T-helper 2 cell treated with Interferon-gamma antibody and Interleukin-4, amounts not matched to agents 100 ng/mL and 5 ng/mL, for 36 hours (primary cell): ENCODE results near the gene SEC16B. TPM values are rescaled to one million over a fixed set of nuclear protein-coding genes. Genes with fewer than 3 reads are reported as not detected.

Experiments used
- intact Hi-C: fragments of 100-400 bp; cut with micrococcal nuclease; formaldehyde crosslinking; loops from one replicate; pipeline ENCODE4 v1.15.1; 2023
- total RNA-seq: library from RNA; stranded (reverse); gene quantifications from 2 replicates; pipeline ENCODE4 v1.2.3, GENCODE V29; 2022

SEC16B gene
- total RNA-seq, 1 donor from 2014 or later = not detected

DNA sequence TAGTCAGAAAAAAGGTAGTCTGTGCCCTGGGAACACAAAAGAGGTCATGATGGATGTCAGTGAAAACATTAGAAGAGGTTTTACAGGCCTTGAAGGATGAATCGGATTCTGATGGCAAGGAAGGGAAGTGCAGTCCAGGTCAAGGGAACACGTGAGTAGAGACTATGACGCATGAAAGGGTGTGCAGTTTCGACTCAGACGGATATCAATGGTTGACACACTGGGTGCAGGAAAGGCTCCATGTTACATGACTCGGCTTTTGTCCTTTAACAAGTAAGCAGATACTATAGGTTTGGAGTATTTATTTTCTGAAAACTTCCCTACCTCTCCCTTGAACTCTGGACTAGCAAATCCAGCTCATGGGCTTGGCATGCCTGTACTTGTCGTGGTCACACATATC lies 55.3 kb downstream of the SEC16B start:
- intact Hi-C loops = no loop called here

DNA sequence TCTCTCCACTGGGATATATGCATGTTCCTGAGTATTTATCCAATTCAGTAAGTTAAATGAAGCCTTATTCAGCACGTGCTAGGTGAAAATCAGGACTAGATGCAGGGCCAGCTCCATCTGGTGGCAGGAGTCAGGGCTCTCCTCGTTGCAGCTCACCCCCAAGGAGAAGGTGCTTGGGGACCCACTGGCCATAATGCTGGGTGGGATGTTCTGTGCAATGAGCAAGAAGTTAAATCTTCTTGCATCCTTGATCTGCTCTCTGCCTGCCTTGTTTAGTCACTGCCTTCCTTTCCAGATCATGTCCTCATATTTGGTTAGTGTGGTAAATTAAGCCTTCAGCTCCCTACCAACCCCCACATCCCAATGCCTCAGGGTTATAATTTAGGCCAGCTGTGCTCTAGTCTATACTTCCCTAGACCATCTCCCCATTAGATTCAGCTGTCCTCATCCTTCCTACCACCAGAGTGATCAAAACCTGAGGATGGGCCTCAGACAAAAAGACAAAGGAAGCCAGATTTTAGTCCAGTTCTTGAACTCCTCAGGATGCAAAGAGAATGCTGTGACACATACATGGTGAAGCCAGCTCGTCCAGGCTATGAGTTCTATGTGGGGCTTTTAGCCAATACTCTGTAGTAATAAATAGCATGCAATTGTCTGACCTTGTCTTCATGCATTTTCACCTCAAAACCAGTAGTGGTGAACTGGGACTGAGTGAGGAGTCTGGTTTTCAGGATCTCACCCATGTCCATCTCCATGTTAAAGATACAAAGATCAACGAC lies 55.9 kb downstream of the SEC16B start:
- intact Hi-C loops = no loop called here

DNA sequence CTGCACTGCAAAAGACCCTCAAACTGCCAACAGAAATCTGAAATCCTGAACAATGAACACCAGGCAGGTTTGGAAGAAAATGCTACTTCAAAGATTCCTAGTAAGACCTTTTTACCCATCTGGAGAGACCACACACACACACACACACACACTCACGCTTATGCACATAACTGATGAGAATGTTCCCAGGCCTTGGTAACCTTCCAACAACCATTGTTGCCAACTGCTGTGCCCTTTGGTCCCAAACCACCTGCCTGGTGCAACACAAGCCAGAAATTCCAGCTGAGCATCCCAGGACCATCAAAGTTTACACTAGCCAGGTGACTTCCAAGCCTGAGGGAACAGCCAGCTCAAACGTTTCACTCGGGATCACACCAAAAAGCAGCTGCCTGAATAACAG lies 56.9 kb downstream of the SEC16B start:
- intact Hi-C loops = no loop called here

DNA sequence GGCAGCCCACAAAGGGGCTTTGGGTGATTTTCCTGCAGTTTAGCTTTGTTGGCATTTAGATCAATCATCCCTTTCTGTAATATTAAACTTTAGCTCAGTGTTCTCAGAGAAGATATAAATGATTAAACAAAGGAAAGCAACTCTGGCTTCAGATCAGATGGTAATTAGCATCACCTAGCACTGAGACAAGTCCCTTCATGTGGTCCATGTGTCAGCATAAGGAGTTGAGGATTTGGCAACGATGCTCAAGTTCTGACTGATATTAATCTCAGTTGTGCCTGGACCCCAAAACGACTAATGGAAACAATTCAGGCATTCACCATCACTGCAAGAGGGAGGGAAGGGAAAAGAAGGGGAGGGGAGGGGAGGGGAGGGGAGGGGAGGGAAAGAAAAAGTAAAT lies 60.4 kb downstream of the SEC16B start:
- intact Hi-C loops = no loop called here

DNA sequence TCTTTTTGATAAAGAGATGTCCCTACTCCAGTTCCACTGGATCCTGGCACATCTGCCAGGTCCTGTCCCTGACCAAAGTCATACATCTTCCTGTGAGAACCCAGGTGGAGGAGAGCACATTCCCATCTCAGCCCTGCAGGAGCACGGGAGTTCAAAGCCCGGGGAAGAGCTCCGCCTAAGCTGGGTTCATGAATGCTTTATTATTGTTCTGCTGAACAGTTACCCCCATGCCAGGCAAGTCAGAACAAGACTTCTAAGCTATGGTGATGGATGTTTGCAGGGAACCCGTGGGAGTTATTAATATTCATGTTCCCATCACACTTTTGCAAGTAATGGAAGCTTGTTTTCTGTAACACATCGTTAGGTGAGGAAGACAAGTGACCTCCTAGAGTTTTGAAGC lies 62.9 kb downstream of the SEC16B start:
- intact Hi-C loops = no loop called here

DNA sequence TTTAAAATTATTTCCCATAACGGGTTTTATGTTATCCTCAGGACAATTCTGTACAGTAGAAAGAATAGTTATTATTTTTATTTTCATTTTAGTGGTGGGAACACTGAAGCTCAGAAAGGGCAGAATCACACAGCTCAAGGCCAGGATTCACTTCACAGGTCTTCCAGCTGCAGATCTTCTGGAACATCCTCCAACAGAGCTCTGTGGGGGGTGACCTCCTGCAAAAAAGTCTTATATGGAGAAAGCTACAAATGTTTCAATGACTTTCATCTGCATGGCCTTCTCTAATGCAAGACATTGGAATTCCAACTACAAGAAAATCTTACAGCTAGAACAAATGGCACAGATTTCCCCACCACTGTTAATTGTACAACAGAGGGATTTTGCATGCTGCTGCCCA lies 64.2 kb downstream of the SEC16B start:
- intact Hi-C loops = no loop called here

DNA sequence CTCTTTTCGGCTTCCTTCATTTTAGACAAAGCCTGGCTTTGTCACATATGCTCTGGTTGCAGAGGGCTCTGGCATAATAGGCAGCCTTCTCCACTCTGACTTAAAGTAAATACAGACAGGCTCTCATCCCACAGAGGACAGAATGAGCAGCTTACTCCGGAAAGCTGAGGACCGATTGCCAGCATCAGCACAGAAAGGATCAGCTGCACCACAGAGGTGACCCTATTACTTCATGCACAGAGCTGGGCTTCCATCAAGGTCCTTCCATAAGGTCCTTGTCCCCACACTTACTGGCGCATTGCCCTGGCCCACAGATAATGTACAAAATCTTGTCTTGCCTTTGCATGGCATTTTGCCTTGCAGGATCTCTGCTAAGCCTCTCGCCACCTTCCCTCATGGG lies 67.6 kb downstream of the SEC16B start:
- intact Hi-C loops = no loop called here

DNA sequence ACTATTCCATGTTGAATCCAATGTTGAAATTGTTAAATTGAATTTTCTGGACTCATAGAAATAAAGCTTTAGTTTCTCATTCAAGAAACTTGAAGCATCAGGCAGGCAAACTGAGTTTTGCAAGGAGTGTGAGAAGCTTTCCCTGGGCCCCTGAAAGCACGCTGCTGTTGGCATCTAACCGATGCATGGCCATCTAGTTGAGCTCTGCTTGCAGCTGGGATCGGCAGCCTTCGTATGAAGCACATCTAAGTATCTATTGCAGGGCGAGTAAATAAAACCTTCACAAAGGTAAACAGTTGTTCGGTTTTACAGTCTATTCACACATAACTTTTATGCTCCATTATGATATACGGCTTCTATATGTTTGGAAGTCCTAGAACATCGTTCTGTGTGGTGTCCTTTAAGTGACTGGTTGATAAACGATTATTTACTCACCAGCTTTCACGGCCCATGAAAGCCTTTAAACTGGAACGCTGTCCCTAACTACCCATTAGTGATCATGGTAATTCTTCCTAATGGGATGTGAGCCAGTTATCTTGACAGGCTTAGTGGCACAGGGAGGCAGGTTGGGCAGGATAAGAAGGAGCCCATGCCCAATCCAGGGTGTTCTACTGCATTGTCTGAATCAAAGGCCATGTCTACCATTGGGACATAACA lies 71.7 kb downstream of the SEC16B start:
- intact Hi-C loops = no loop called here

DNA sequence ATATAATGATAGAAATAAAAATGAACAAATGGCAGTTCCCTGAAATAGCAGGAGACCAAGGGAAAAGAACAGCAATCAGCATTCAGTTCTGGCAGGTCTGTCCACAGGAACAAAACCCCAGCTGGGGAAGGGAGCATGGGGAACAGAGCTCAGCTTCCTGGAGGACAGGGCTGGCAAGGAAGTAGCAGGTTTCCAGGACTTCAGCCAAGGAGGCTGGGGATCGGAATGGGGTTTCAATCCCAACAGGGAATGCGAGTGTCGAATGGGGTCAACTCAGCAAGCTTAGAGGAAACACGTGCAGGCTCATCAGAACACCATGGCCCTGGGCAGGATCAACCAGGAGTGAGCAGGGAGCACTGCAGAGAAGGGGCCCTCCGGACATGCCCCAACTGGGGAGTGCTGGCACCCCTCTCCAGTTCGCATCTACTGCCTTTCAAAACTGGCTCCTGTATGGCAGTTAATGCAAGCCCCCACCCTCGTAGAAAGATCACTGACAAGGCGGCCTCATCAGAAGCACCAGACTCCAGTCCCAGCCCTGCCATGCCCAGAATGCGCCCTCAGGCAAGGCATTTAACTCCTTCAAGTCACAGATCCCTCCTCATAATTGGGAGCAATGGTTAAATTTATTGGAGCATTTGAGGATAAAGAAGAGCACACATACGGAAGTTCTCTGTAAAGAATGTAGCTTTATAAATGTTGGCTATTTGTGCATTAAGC lies 72.4 kb downstream of the SEC16B start:
- intact Hi-C loops = no loop called here

Other genes starting within 250 kb of the SEC16B start
- gene RASAL2, start 124.0 kb upstream of the SEC16B start, total RNA-seq = 0.05 TPM in 1 of 2 replicates, not detected in the other